Astrocyte (in vitro differentiated cells and primary cell): ENCODE measurements around the gene VWA8. TPM values are rescaled to one million over a fixed set of nuclear protein-coding genes. Genes with fewer than 3 reads are reported as not detected.

Experiments used
- DNase-seq: peaks from one replicate; pipeline ENCODE4 v3.0.0-alpha.2; 2010; ENCODE audit warnings: low read depth
- FAIRE-seq: peaks from 2 replicates; lab custom pipeline; 2011; peaks lifted over from hg19 to GRCh38; lab: Jason Lieb, UNC
- H2AFZ ChIP-seq: 2 replicates; pipeline ENCODE4 v1.6.0; 2012; ENCODE audit warnings: low read depth, low read length, inconsistent platforms
- H3K27ac ChIP-seq: 2 replicates; pipeline ENCODE4 v1.5.1; 2011; ENCODE audit warnings: low read depth, low read length, inconsistent platforms
- H3K27me3 ChIP-seq: 2 replicates; pipeline ENCODE4 v1.6.0; 2011; ENCODE audit warnings: low read length, inconsistent platforms; ENCODE audit not compliant: insufficient read depth
- H3K36me3 ChIP-seq: 2 replicates; pipeline ENCODE4 v1.5.1; 2011; ENCODE audit warnings: low read length, inconsistent platforms; ENCODE audit not compliant: insufficient read depth
- H3K4me1 ChIP-seq: 2 replicates; pipeline ENCODE4 v1.5.1; 2011; ENCODE audit warnings: low read length, inconsistent platforms; ENCODE audit not compliant: insufficient read depth
- H3K4me2 ChIP-seq: 2 replicates; pipeline ENCODE4 v1.6.0; 2012; ENCODE audit warnings: low read length, inconsistent platforms
- H3K4me3 ChIP-seq: 2 replicates; pipeline ENCODE4 v1.5.1; 2011; ENCODE audit warnings: low read depth, mild to moderate bottlenecking, low read length, inconsistent platforms; ENCODE audit not compliant: insufficient read depth
- H3K79me2 ChIP-seq: 2 replicates; pipeline ENCODE4 v1.6.0; 2012; ENCODE audit warnings: mild to moderate bottlenecking, low read length, inconsistent platforms; ENCODE audit not compliant: insufficient read depth
- H3K9ac ChIP-seq: 2 replicates; pipeline ENCODE4 v1.6.0; 2012; ENCODE audit warnings: mild to moderate bottlenecking, low read length, inconsistent platforms
- H3K9me3 ChIP-seq: 2 replicates; pipeline ENCODE4 v1.5.1; 2012; ENCODE audit warnings: low read depth, mild to moderate bottlenecking, low read length, inconsistent platforms; ENCODE audit not compliant: insufficient read depth
- H4K20me1 ChIP-seq: 2 replicates; pipeline ENCODE4 v1.6.0; 2012; ENCODE audit warnings: low read length, inconsistent platforms; ENCODE audit not compliant: insufficient read depth
- H3K27ac Mint-ChIP-seq: one replicate; pipeline ENCODE4 v1.8.0; 2021; ENCODE audit warnings: mild to moderate bottlenecking, mixed read lengths; ENCODE audit not compliant: unreplicated experiment
- H3K27me3 Mint-ChIP-seq: one replicate; pipeline ENCODE4 v1.8.0; 2021; ENCODE audit warnings: low read depth, mixed read lengths; ENCODE audit not compliant: unreplicated experiment
- H3K36me3 Mint-ChIP-seq: one replicate; pipeline ENCODE4 v1.8.0; 2021; ENCODE audit warnings: low read depth, mixed read lengths; ENCODE audit not compliant: unreplicated experiment
- H3K4me1 Mint-ChIP-seq: one replicate; pipeline ENCODE4 v1.8.0; 2021; ENCODE audit warnings: low read depth, mixed read lengths; ENCODE audit not compliant: unreplicated experiment
- H3K4me3 Mint-ChIP-seq: one replicate; pipeline ENCODE4 v1.8.0; 2021; ENCODE audit warnings: mild to moderate bottlenecking, moderate library complexity, mixed read lengths; ENCODE audit not compliant: unreplicated experiment
- H3K9me3 Mint-ChIP-seq: one replicate; pipeline ENCODE4 v1.8.0; 2021; ENCODE audit warnings: mild to moderate bottlenecking, mixed read lengths; ENCODE audit not compliant: unreplicated experiment
- CTCF ChIP-seq: IDR thresholded peaks from 2 replicates; pipeline ENCODE4 v1.5.1; 2011; ENCODE audit warnings: low read depth, mild to moderate bottlenecking, inconsistent platforms, low read length, moderate library complexity; ENCODE audit not compliant: insufficient read depth
- EZH2 ChIP-seq: IDR thresholded peaks from 2 replicates; pipeline ENCODE4 v1.6.1; 2012; ENCODE audit warnings: mild to moderate bottlenecking, low read length, inconsistent platforms; ENCODE audit not compliant: insufficient read depth
- total RNA-seq: library from RNA; stranded (reverse); gene quantifications from 2 replicates; pipeline ENCODE4 v1.2.1, GENCODE V29; 2021

The VWA8 gene
- total RNA-seq, 1 donor from 2014 or later = 15.6 TPM

GRCh38 chr13:41942462-41943094 lies 18.3 kb downstream of the VWA8 start:
- Mint-ChIP-seq H3K36me3 (peaks cover 14% of the 10 kb centered on the region), H3K27me3 (no peaks in the 10 kb centered on the region), H3K27ac (no peak overlapping the region), H3K4me1 (peaks cover 11% of the 10 kb centered on the region), H3K9me3 (peaks cover 12% of the 10 kb centered on the region), H3K4me3 (no peak overlapping the region)
- Histone ChIP-seq H3K79me2 (peaks cover 6% of the 10 kb centered on the region), H2AFZ (no peak overlapping the region), H3K4me2 (no peak overlapping the region), H3K9ac (no peak overlapping the region), H3K27ac (no peak overlapping the region), H3K36me3 (no peaks in the 10 kb centered on the region), H4K20me1 (peaks cover 7% of the 10 kb centered on the region), H3K9me3 (no peaks in the 10 kb centered on the region), H3K4me1 (no peaks in the 10 kb centered on the region), H3K4me3 (no peak overlapping the region), H3K27me3 (no peaks in the 10 kb centered on the region)
- DNase-seq (peak; percentile 41), FAIRE-seq (no peak)
- TF ChIP-seq EZH2 (no peak), CTCF (peak; percentile 31)

- Mint-ChIP-seq H3K9me3 (peaks cover 8% of the 10 kb centered on the region), H3K27ac (no peak overlapping the region), H3K36me3 (peaks cover 7% of the 10 kb centered on the region), H3K4me3 (no peak overlapping the region), H3K27me3 (no peaks in the 10 kb centered on the region), H3K4me1 (peaks cover 11% of the 10 kb centered on the region)
- H3K4me3 ChIP-seq = no peak overlapping the region
- FAIRE-seq (no peak), DNase-seq (peak; percentile 39)
- H3K4me1 ChIP-seq = no peaks in the 10 kb centered on the region
- no peak overlapping the region for H2AFZ ChIP-seq
- H3K79me2 ChIP-seq = peaks cover 6% of the 10 kb centered on the region
- no peaks in the 10 kb centered on the region for H3K9me3 ChIP-seq
- H3K4me2 ChIP-seq = no peak overlapping the region
- H4K20me1 ChIP-seq = peaks cover 7% of the 10 kb centered on the region
- no peak overlapping the region for H3K27ac ChIP-seq
- no peak overlapping the region for H3K9ac ChIP-seq
- no peaks in the 10 kb centered on the region for H3K27me3 ChIP-seq
- TF ChIP-seq CTCF = no peak
- TF ChIP-seq EZH2 = no peak
- H3K36me3 ChIP-seq = no peaks in the 10 kb centered on the region
These were observed 19.7 kb downstream of the VWA8 start for GRCh38 chr13:41941174-41941573.

GRCh38 chr13:41939398-41939797 lies 21.5 kb downstream of the VWA8 start:
- Histone ChIP-seq H2AFZ (no peak overlapping the region), H3K4me3 (no peak overlapping the region), H3K9ac (no peak overlapping the region), H3K4me2 (no peak overlapping the region), H3K79me2 (peaks cover under 1% of the 10 kb centered on the region), H3K9me3 (no peaks in the 10 kb centered on the region), H3K36me3 (no peaks in the 10 kb centered on the region), H3K27ac (no peak overlapping the region), H4K20me1 (peaks cover 7% of the 10 kb centered on the region), H3K27me3 (no peaks in the 10 kb centered on the region), H3K4me1 (no peaks in the 10 kb centered on the region)
- Mint-ChIP-seq H3K4me3 (no peak overlapping the region), H3K27ac (no peak overlapping the region), H3K36me3 (peaks cover 3% of the 10 kb centered on the region), H3K4me1 (peaks cover 11% of the 10 kb centered on the region), H3K27me3 (no peaks in the 10 kb centered on the region), H3K9me3 (no peaks in the 10 kb centered on the region)
- FAIRE-seq = no peak
- no peak for TF ChIP-seq EZH2
- no peak for TF ChIP-seq CTCF
- DNase-seq = no peak
